IPS DF 6.9 (cell line): ENCODE data around the gene GOLGA8N.
"Not testable (repeated sequence)": the region's sequence is repeated elsewhere in the genome, so short reads cannot be mapped to it uniquely, and the experiment has no call there.

Experiments
- DNase-seq: peaks from one replicate; pipeline ENCODE4 v3.0.0-alpha.2; 2013; ENCODE audit warnings: low read depth, low spot score
- H3K27ac ChIP-seq: one replicate; pipeline ENCODE4 v1.5.1; 2013; ENCODE audit warnings: low read length, control low read depth
- H3K27me3 ChIP-seq: 2 replicates; pipeline ENCODE4 v1.6.1; 2013; ENCODE audit warnings: mild to moderate bottlenecking, low read length; ENCODE audit not compliant: control insufficient read depth, insufficient read depth
- H3K36me3 ChIP-seq: 2 replicates; pipeline ENCODE4 v1.6.1; 2013; ENCODE audit warnings: low read length; ENCODE audit not compliant: control insufficient read depth, insufficient read depth
- H3K4me1 ChIP-seq: 2 replicates; pipeline ENCODE4 v1.6.1; 2013; ENCODE audit warnings: low read length; ENCODE audit not compliant: control insufficient read depth, insufficient read depth
- H3K4me3 ChIP-seq: 2 replicates; pipeline ENCODE4 v1.5.1; 2013; ENCODE audit warnings: mild to moderate bottlenecking, low read length
- H3K9me3 ChIP-seq: 2 replicates; pipeline ENCODE4 v1.6.1; 2013; ENCODE audit warnings: low read length, inconsistent platforms; ENCODE audit not compliant: control insufficient read depth, insufficient read depth
- WGBS: extraction: QIAGEN DNeasy Blood & Tissue Kit; methylation state at CpG from one replicate; pipeline ENCODE4 v1.1.7; 2013; ENCODE audit warnings: mixed read lengths, missing lambda C conversion rate; ENCODE audit not compliant: insufficient read length, insufficient coverage; 5-methylcytosine and 5-hydroxymethylcytosine counted together

The GOLGA8N gene

DNA sequence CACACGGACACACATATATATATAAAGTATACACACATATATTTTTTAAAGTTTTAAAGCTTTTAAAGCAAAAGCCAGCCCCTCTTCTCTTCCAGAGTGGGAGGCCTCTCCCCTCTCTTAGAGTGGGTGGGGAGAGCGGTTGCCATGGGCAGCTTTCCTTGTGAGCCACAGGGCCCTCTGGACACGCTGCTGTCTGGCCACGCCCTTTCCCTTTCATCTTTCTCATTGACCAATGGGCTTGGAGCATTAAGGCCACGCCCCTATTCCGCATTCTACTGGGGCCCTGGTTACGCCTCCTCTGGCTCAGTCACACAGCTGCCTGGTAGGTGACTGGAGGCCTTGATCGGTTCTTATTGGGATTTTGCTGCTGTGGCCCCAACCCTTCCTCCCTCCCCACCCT lies at the start of gene GOLGA8N:
TSS of gene GOLGA8N (plus strand) at position 306 of the 400 bp plus-strand sequence.
- not testable (repeated sequence) for DNase-seq, H3K4me3 ChIP-seq, H3K36me3 ChIP-seq, H3K27me3 ChIP-seq, H3K27ac ChIP-seq, H3K9me3 ChIP-seq, H3K4me1 ChIP-seq
- no CpG with 5 or more reads among the region's 8 CpGs for WGBS

DNA sequence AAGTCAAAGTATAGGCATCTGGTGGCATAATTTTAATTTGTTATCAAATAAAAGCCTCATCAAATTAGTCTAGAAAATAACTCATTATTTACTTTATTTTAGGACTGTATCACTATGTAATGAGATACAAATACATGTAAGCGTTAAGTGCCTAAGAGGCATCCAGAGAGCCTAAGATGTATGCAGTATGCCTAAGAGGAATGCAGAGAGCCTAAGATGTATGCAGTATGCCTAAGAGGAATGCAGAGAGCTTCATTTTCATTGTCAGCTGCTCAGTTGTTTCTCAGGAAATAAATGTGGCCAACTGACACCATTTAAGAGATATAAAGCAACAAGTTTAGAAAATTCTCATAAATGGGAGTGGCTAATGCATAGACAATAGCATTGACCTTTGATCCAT lies 49.8 kb upstream of the GOLGA8N start:
- not testable (repeated sequence) for H3K27me3 ChIP-seq, H3K4me1 ChIP-seq, H3K27ac ChIP-seq, H3K36me3 ChIP-seq, H3K9me3 ChIP-seq, DNase-seq, H3K4me3 ChIP-seq
- WGBS: no CpG with 5 or more reads among the region's 1 CpG

DNA sequence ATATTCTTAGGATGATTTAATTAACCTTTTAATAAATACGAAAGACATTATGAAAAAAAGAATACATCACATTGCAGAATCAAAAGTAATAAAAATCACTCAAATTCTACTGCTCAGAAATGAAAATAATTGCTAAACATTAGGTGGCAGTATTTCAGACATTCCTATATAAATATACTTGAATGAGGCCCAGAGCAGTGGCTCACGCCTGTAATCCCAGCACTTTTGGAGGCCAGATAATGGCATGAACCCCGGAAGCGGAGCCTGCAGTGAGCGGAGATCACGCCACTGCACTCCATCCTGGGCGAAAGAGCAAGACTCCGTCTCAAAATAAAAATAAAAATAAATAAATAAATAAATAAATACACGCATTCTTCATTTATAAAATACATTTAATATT lies 48.1 kb upstream of the GOLGA8N start:
- H3K9me3 ChIP-seq, H3K36me3 ChIP-seq, H3K27ac ChIP-seq, H3K27me3 ChIP-seq, H3K4me3 ChIP-seq, DNase-seq, H3K4me1 ChIP-seq: not testable (repeated sequence)
- WGBS: no CpG with 5 or more reads among the region's 9 CpGs

DNA sequence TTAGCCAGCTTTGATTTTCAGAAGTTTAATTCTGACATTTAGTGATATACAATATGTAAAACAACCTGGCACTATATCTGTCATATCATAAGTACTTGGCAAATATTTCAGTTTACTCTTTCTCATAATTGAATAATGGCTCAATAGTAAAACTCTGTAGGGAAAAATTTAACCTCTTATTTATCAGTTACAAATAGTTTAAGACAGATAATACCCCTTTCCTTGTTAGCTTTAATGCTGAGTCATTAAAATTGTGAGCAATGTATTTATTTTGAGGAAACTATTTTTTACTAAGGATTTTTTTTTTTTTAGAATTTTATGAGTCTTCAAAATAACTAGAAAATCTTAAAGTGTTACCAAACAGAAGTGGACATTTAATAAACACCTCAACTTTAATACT lies 38.7 kb upstream of the GOLGA8N start:
- not testable (repeated sequence) for H3K27me3 ChIP-seq, H3K36me3 ChIP-seq, H3K4me1 ChIP-seq, H3K4me3 ChIP-seq, H3K9me3 ChIP-seq, DNase-seq, H3K27ac ChIP-seq

DNA sequence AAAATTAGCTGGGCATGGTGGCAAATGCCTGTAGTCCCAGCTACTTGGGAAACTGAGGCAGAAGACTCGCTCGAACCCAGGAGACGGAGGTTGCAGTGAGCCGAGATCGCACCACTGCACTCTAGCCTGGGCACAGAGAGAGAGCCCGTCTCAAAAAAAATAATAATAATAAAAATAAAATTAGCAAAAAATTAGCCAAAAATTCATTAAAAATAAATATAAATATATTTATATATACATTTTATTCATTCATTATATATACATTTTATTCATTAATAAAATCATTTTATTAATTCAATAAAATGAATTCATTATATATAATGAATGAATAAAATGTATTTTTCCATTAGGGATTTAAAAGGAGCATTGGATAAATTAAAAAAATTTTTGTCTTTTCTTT lies 31.1 kb upstream of the GOLGA8N start:
- H3K36me3 ChIP-seq, H3K4me1 ChIP-seq, H3K27ac ChIP-seq, DNase-seq, H3K27me3 ChIP-seq, H3K9me3 ChIP-seq, H3K4me3 ChIP-seq: not testable (repeated sequence)
- no CpG with 5 or more reads among the region's 6 CpGs for WGBS

DNA sequence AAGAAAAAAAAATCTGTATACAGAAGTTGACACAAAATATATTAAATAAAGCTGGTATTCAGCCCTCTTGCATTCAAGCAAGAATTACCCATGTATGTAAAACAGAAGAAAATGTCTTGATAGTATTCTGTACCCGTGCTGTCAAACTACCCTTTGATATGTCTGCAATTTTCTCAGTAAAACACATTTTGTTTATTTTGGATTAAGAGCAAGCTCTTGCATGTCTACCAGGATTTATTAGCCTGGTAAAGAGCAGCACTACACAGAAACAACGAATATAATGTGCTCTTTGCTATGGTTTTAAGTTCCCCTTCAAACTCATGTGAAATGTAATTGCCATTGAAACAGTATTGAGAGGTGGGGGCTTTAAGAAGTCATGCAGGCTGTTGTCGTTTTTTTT lies 24.3 kb upstream of the GOLGA8N start:
- WGBS: no CpG with 5 or more reads among the region's 3 CpGs
- not testable (repeated sequence) for H3K9me3 ChIP-seq, H3K27me3 ChIP-seq, H3K27ac ChIP-seq, H3K4me3 ChIP-seq, H3K36me3 ChIP-seq, DNase-seq, H3K4me1 ChIP-seq

DNA sequence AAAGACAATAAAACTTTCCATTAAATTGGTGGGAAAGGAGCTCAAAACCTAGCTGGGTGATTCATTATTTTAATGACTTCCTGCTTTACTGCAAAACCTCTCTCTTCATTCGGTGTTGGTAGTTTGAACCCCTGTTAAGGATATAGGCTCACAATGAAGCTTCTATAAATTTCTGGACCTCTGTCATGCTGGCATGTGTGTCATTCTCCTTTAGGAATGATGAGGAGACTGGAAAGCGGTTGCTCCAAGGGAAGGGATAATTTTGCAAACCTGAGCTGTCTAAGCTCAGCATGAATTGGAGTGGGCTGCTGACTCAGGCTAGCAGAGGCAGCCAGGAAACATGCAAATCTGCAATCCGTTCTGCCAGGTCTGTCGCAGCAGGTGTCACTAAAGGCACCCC lies 14.8 kb upstream of the GOLGA8N start:
- H3K4me3 ChIP-seq, H3K4me1 ChIP-seq, DNase-seq, H3K9me3 ChIP-seq, H3K36me3 ChIP-seq, H3K27ac ChIP-seq, H3K27me3 ChIP-seq: not testable (repeated sequence)
- WGBS: no CpG with 5 or more reads among the region's 4 CpGs

DNA sequence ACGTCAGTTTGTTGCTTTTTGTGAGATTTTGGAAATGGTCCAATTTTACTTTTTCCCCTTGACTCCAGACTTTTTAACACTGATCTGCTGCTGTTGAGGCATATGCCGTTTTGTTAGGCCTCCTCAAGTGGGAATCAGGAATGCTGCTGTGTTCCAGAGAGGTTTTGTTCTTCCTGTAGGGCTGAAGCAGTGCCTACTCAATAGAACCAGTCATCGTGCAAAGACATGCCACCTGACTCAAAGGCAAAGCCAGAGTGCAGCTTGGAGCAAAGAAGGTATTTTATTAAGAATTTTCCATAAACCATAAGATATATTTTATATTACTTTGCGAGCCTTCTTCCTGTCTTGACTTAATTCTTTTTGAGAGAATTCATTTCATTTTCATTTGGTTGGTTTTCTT lies 7.4 kb upstream of the GOLGA8N start:
- WGBS: no CpG with 5 or more reads among the region's 4 CpGs
- H3K27ac ChIP-seq, H3K9me3 ChIP-seq, H3K4me3 ChIP-seq, DNase-seq, H3K27me3 ChIP-seq, H3K4me1 ChIP-seq, H3K36me3 ChIP-seq: not testable (repeated sequence)

DNA sequence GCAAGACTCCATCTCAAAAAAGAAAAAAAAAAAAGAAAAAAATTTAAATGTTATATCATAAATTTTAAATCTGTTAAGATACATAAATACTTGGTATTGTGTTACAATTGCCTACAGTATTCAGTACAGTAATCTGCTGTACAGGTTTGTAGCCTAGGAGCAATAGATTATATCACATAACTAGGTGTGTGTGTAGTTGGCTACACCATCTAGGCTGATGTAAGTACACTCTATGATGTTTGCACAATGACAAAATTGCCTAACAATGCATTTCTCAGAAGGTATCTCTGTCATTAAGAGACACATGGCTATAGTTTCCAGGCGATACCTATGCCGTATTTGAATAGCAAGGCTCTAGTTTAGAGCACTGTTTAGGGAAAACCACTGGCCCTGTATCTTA lies 16.3 kb downstream of the GOLGA8N start:
- H3K4me3 ChIP-seq, H3K36me3 ChIP-seq, H3K27me3 ChIP-seq, H3K27ac ChIP-seq, DNase-seq, H3K4me1 ChIP-seq, H3K9me3 ChIP-seq: not testable (repeated sequence)
- no CpG with 5 or more reads among the region's 2 CpGs for WGBS

DNA sequence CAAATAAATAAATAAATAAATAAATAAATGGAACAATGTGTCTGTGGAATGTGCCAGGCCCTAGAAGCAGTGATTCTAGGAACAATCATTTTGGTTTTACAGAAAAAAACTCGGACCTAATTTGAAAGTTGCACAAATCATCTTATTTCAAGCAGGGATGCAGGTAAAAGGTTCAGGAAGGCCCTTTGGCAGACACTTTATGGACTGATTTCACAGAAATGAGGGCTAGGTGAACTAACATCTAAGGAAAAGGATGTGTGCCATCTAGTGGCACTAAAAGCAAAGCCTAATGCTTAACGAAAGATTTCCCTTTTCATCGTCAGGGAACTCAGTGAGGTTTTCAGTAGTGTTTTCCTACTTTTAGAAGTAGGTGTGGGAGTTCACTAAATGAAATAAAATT lies 17.5 kb downstream of the GOLGA8N start:
- DNase-seq, H3K36me3 ChIP-seq, H3K27me3 ChIP-seq, H3K9me3 ChIP-seq, H3K4me3 ChIP-seq, H3K27ac ChIP-seq, H3K4me1 ChIP-seq: not testable (repeated sequence)
- no CpG with 5 or more reads among the region's 3 CpGs for WGBS

DNA sequence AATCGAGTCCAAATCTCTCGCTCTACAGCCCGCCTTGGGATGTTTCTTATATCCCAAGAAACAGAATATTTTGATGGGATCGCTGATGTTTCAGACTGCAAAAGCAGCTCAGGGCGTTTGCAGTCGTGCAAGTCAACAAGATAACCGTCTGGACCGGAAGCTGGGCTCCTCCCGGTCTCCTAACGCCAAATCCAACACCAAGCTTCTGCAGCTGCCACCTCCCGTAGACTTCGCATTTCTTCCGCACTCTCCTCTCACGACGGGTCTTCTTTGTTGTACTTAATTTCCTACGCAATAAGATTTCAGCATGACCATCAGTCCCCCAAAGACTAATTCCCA lies 21.4 kb downstream of the GOLGA8N start:
- H3K4me3 ChIP-seq: peak overlapping the region; percentile 51; the same call in 1 of the 2 replicates
- not testable (repeated sequence) for H3K27ac ChIP-seq, H3K4me1 ChIP-seq, H3K27me3 ChIP-seq, DNase-seq, H3K9me3 ChIP-seq, H3K36me3 ChIP-seq
- no CpG with 5 or more reads among the region's 16 CpGs for WGBS
